GM18867 (cell line): ENCODE data around the gene EXOC3.

ENCODE experiments used
- ATAC-seq: cut with Tn5 transposase; IDR thresholded peaks from one replicate; pipeline ENCODE4 v1.9.1; 2021; ENCODE audit warnings: mild to moderate bottlenecking, moderate library complexity; ENCODE audit not compliant: unreplicated experiment

EXOC3 gene

GRCh38 chr5:424301-425110, 18.5 kb upstream of the EXOC3 start:
- peak; percentile 82 for ATAC-seq

- no peak for ATAC-seq
These were observed 17.3 kb upstream of the EXOC3 start for GRCh38 chr5:425714-426113.

- no peak for ATAC-seq
These were observed 16.5 kb upstream of the EXOC3 start for GRCh38 chr5:426392-426976.

GRCh38 chr5:427415-428087, 15.4 kb upstream of the EXOC3 start:
- no peak for ATAC-seq

GRCh38 chr5:428219-428618, 14.8 kb upstream of the EXOC3 start:
- ATAC-seq, result no peak

GRCh38 chr5:428754-429452, 14.1 kb upstream of the EXOC3 start:
- no peak for ATAC-seq

GRCh38 chr5:429453-430188, 13.4 kb upstream of the EXOC3 start:
- ATAC-seq, result no peak

- no peak for ATAC-seq
These were observed 12.6 kb upstream of the EXOC3 start for GRCh38 chr5:430214-430925.

- ATAC-seq, result peak; percentile 86
These were observed 11.8 kb upstream of the EXOC3 start for GRCh38 chr5:431001-431710.

- ATAC-seq, result no peak
These were observed 11.3 kb upstream of the EXOC3 start for GRCh38 chr5:431711-432050.

GRCh38 chr5:432201-432927, 10.6 kb upstream of the EXOC3 start:
- ATAC-seq, result no peak

GRCh38 chr5:432928-433791, 9.8 kb upstream of the EXOC3 start:
- no peak for ATAC-seq

- no peak for ATAC-seq
These were observed 9.1 kb upstream of the EXOC3 start for GRCh38 chr5:433836-434235.

GRCh38 chr5:434443-435146, 8.4 kb upstream of the EXOC3 start:
- ATAC-seq, result no peak

GRCh38 chr5:435156-435790, 7.7 kb upstream of the EXOC3 start:
- no peak for ATAC-seq

GRCh38 chr5:435961-436640, 6.9 kb upstream of the EXOC3 start:
- ATAC-seq, result no peak

GRCh38 chr5:436641-436975, 6.4 kb upstream of the EXOC3 start:
- no peak for ATAC-seq
